OCI-LY1 (cell line): ENCODE measurements around the gene EXOC6B.

Experiments
- H2AFZ ChIP-seq: fragments of 200-600 bp; sonication (generic), shearing (Covaris generic); 2 replicates; pipeline ENCODE4 v1.6.0; 2014; ENCODE audit warnings: antibody characterized with exemption, mild to moderate bottlenecking, low read length
- H3F3A ChIP-seq: fragments of 200-600 bp; sonication (generic), shearing (Covaris generic); 2 replicates; pipeline ENCODE4 v1.6.0; 2014; ENCODE audit warnings: mild to moderate bottlenecking, antibody characterized with exemption, low read length, moderate library complexity; ENCODE audit not compliant: insufficient read depth
- H3K27ac ChIP-seq: fragments of 200-600 bp; sonication (generic); 2 replicates; pipeline ENCODE4 v1.5.1; 2014; ENCODE audit warnings: low read length, mixed run types, mild to moderate bottlenecking, low read depth; ENCODE audit not compliant: poor library complexity, severe bottlenecking
- H3K27me3 ChIP-seq: fragments of 200-600 bp; sonication (generic); 2 replicates; pipeline ENCODE4 v1.6.0; 2014; ENCODE audit warnings: antibody characterized with exemption, mild to moderate bottlenecking, low read length, moderate library complexity; ENCODE audit not compliant: insufficient read depth
- H3K36me3 ChIP-seq: fragments of 200-600 bp; sonication (generic); 2 replicates; pipeline ENCODE4 v1.6.1; 2014; ENCODE audit warnings: mild to moderate bottlenecking, antibody characterized with exemption, low read length, moderate library complexity, mixed read lengths; ENCODE audit not compliant: insufficient read depth
- H3K4me1 ChIP-seq: fragments of 200-600 bp; sonication (generic); 2 replicates; pipeline ENCODE4 v1.5.1; 2014; ENCODE audit warnings: mild to moderate bottlenecking, low read length, moderate library complexity; ENCODE audit not compliant: insufficient read depth, severe bottlenecking
- H3K4me2 ChIP-seq: fragments of 200-600 bp; sonication (generic), shearing (Covaris generic); 2 replicates; pipeline ENCODE4 v1.6.1; 2014; ENCODE audit warnings: low read length
- H3K4me3 ChIP-seq: fragments of 200-600 bp; sonication (generic); 2 replicates; pipeline ENCODE4 v1.5.1; 2014; ENCODE audit warnings: low read length, low read depth, mild to moderate bottlenecking, mixed read lengths; ENCODE audit not compliant: poor library complexity, severe bottlenecking
- H3K79me2 ChIP-seq: fragments of 200-600 bp; shearing (Covaris generic); 2 replicates; pipeline ENCODE4 v1.6.1; 2016; ENCODE audit warnings: mixed run types, low read length, mixed read lengths; ENCODE audit not compliant: insufficient read depth
- H3K9ac ChIP-seq: fragments of 200-600 bp; sonication (generic), shearing (Covaris generic); 2 replicates; pipeline ENCODE4 v1.6.1; 2014; ENCODE audit warnings: mild to moderate bottlenecking, low read length, mixed read lengths
- H3K9me2 ChIP-seq: fragments of 200-600 bp; sonication (generic), shearing (Covaris generic); 2 replicates; pipeline ENCODE4 v1.6.1; 2014; ENCODE audit warnings: low read depth, mild to moderate bottlenecking, low read length, mixed read lengths
- H3K9me3 ChIP-seq: fragments of 200-600 bp; shearing (Covaris generic); 2 replicates; pipeline ENCODE4 v1.6.1; 2014; ENCODE audit warnings: low read length, mixed read lengths
- H4K20me1 ChIP-seq: fragments of 200-600 bp; sonication (generic), shearing (Covaris generic); 2 replicates; pipeline ENCODE4 v1.6.0; 2016; ENCODE audit warnings: mild to moderate bottlenecking, low read length; ENCODE audit not compliant: insufficient read depth
- CTCF ChIP-seq: fragments of 200-600 bp; sonication (generic), shearing (Covaris generic); IDR thresholded peaks from 2 replicates; pipeline ENCODE4 v1.5.1; 2017; ENCODE audit warnings: mild to moderate bottlenecking, antibody characterized with exemption, low read length, moderate library complexity, mixed read lengths
- EZH2 ChIP-seq: fragments of 200-600 bp; sonication (generic), shearing (Covaris generic); IDR thresholded peaks from 2 replicates; pipeline ENCODE4 v1.8.0; 2017; ENCODE audit warnings: borderline replicate concordance, mixed run types, mild to moderate bottlenecking, antibody characterized with exemption, low read length, moderate library complexity, mixed read lengths

EXOC6B gene

GRCh38 chr2:72136331-72136730 is 689.5 kb downstream of the EXOC6B start:
- Histone ChIP-seq H3K4me2 (no peak overlapping the region), H3K9ac (no peak overlapping the region), H3F3A (no peaks in the 10 kb centered on the region), H3K4me1 (no peaks in the 10 kb centered on the region), H3K27me3 (no peaks in the 10 kb centered on the region), H4K20me1 (no peaks in the 10 kb centered on the region), H3K9me3 (no peaks in the 10 kb centered on the region), H3K27ac (no peak overlapping the region), H3K4me3 (no peak overlapping the region), H3K79me2 (no peaks in the 10 kb centered on the region), H2AFZ (no peak overlapping the region), H3K36me3 (no peaks in the 10 kb centered on the region), H3K9me2 (no peaks in the 10 kb centered on the region)
- TF ChIP-seq EZH2 = no peak
- no peak for TF ChIP-seq CTCF

- no peaks in the 10 kb centered on the region for H3K36me3 ChIP-seq
- no peak overlapping the region for H3K4me3 ChIP-seq
- no peaks in the 10 kb centered on the region for H4K20me1 ChIP-seq
- H3K79me2 ChIP-seq = no peaks in the 10 kb centered on the region
- no peaks in the 10 kb centered on the region for H3K4me1 ChIP-seq
- no peak overlapping the region for H3K27ac ChIP-seq
- H3K9me3 ChIP-seq = no peaks in the 10 kb centered on the region
- H3K9ac ChIP-seq = no peak overlapping the region
- no peaks in the 10 kb centered on the region for H3F3A ChIP-seq
- no peak overlapping the region for H3K4me2 ChIP-seq
- TF ChIP-seq EZH2 = no peak
- no peaks in the 10 kb centered on the region for H3K27me3 ChIP-seq
- H2AFZ ChIP-seq = no peak overlapping the region
- H3K9me2 ChIP-seq = no peaks in the 10 kb centered on the region
Measured at GRCh38 chr2:72135921-72136320, 689.9 kb downstream of the EXOC6B start.

GRCh38 chr2:72134997-72135800 is 690.6 kb downstream of the EXOC6B start:
- Histone ChIP-seq H4K20me1 (no peaks in the 10 kb centered on the region), H2AFZ (no peak overlapping the region), H3K9ac (no peak overlapping the region), H3K4me2 (no peak overlapping the region), H3K27me3 (no peaks in the 10 kb centered on the region), H3K4me3 (no peak overlapping the region), H3F3A (no peaks in the 10 kb centered on the region), H3K9me3 (no peaks in the 10 kb centered on the region), H3K36me3 (no peaks in the 10 kb centered on the region), H3K79me2 (no peaks in the 10 kb centered on the region), H3K4me1 (no peaks in the 10 kb centered on the region), H3K9me2 (no peaks in the 10 kb centered on the region), H3K27ac (no peak overlapping the region)
- TF ChIP-seq CTCF = no peak
- no peak for TF ChIP-seq EZH2
